ENCODE data around the gene PRSS58. TPM values are rescaled to one million over a fixed set of nuclear protein-coding genes. Genes with fewer than 3 reads are reported as not detected.

Gene PRSS58
- total RNA-seq, 6 experiments from 2014 or later = not detected

GRCh38 chr7:142228537-142229104 is 29.2 kb downstream of the PRSS58 start:
- no peaks in the 10 kb centered on the region; the same call in 1 of the 2 replicates for H3K27me3 Mint-ChIP-seq (ENCODE audit: insufficient read depth)
- TF ChIP-seq, protein P1, sequence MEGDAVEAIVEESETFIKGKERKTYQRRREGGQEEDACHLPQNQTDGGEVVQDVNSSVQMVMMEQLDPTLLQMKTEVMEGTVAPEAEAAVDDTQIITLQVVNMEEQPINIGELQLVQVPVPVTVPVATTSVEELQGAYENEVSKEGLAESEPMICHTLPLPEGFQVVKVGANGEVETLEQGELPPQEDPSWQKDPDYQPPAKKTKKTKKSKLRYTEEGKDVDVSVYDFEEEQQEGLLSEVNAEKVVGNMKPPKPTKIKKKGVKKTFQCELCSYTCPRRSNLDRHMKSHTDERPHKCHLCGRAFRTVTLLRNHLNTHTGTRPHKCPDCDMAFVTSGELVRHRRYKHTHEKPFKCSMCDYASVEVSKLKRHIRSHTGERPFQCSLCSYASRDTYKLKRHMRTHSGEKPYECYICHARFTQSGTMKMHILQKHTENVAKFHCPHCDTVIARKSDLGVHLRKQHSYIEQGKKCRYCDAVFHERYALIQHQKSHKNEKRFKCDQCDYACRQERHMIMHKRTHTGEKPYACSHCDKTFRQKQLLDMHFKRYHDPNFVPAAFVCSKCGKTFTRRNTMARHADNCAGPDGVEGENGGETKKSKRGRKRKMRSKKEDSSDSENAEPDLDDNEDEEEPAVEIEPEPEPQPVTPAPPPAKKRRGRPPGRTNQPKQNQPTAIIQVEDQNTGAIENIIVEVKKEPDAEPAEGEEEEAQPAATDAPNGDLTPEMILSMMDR (IDR thresholded peaks at IDR 0.05) = no peak
- DNase-seq = no peak
- no peaks in the 10 kb centered on the region for H3K4me1 Mint-ChIP-seq (ENCODE audit: low read depth)
- no peak overlapping the region for H3K27ac Mint-ChIP-seq
- no peaks in the 10 kb centered on the region for H3K36me3 Mint-ChIP-seq (ENCODE audit: low read depth)
- peaks cover 49% of the 10 kb centered on the region for H3K9me3 Mint-ChIP-seq
- no peak overlapping the region for H3K4me3 Mint-ChIP-seq

Other genes starting within 250 kb of the PRSS58 start
- gene MGAM2, start 146.3 kb downstream of the PRSS58 start, total RNA-seq (2021; fragmentation: NEBNext Ultra II Directional; extraction: Animal tissue kit (Norgen Biotek cat#: 25700)) = not detected

Data from HFFc6 (cell line).